CD4-positive, alpha-beta T cell treated with Interleukin-21 for 1 hour (primary cell): Measurements from ENCODE around the gene HSF5.
"Not testable (repeated sequence)": the region's sequence is repeated elsewhere in the genome, so short reads cannot be mapped to it uniquely, and the experiment has no call there.

ENCODE experiments used
- DNase-seq: peaks from one replicate; pipeline ENCODE4 v3.0.0-alpha.2; 2020

The HSF5 gene

GRCh38 chr17:58516644-58517377 is 28.6 kb upstream of the HSF5 start:
- no peak for DNase-seq

- DNase-seq: no peak
These were observed 27.1 kb upstream of the HSF5 start for GRCh38 chr17:58515286-58515685.

GRCh38 chr17:58514770-58515157 is 26.6 kb upstream of the HSF5 start:
- no peak for DNase-seq

- peak; percentile 80 for DNase-seq
These were observed 26.0 kb upstream of the HSF5 start, which contains the start of gene MTMR4 for GRCh38 chr17:58513965-58514769. Gene MTMR4 (minus strand): TSS chr17:58514638. CDS start chr17:58514407, 231 bp downstream.

- peak; percentile 31 for DNase-seq
These were observed 25.2 kb upstream of the HSF5 start for GRCh38 chr17:58513267-58513964.

DNA sequence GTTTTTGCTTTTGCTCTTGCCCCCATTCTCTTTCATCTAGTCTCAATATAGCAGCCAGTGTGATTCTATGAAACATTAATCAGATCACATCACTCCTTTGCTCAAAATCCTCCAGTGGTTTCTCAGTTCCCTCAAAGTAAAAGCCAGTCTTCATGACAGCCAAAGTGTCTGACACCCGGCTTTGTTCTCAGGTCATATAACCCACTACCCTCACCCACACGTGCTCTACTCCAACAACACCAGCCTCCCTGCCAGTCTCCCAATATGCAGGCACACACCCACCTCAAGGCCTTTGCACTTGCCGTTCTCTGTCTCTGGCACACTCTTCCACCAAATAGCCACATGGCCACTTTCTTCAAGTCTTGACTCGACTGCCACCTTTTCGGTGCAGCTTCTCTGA is 21.9 kb upstream of the HSF5 start:
- DNase-seq: no peak

GRCh38 chr17:58508341-58509067 is 20.3 kb upstream of the HSF5 start:
- no peak for DNase-seq

DNA sequence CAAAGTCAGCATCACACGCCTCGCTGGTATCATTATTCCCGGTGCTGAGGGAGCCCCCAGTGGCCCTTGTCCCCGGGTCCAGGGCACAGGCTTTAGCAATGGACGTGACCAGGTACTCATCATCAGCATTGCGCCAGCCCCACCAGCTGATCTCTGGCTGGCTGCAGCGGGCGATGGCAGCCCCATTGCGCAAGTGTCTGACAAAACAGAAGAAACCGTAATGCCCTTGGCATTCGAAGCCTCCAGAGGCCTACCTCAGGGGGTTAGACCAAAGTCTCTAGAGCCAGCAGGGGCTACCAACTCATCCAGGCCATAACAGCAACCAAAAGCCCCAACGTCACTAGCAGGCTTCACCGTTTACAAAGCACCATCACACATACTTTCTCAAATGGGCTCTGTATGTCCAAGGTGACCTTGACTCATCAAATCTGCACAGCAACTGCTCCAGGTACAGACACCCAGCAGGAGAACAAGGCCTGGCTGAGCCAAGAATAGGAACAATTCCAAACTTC is 19.0 kb upstream of the HSF5 start:
- DNase-seq: no peak

DNA sequence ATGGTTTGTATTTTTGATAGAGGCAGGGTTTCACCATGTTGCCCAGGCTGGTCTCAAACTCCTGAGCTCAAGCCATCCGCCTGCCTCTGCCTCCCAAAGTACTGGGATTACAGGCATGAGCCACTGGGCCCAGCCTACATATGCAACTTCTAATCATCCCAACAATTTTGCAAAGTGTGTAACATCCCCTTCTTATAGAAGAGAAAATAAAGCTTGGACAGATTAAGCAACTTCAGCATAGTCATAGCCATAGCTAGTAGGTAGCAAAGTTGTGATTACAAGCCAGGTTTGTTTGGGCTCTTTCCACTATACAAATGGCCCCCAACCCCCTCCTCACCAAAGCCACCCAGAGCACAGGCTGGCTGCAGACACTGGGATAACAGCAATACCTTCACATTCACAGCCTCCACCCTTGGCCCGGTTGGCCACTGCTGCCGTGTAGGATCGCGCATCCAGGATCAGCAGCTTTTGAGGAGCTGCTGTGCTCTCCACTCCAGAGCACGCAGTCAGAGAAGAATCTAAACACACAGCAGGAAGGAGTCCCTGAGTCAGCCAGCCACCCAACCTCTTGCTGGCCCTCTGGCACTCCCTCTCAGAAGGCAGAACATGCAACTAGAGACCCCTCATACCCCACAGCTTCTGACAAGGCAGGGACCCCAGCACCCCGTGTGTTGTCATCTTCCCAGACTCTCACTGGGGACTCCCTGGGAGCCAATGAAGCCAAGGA is 18.3 kb upstream of the HSF5 start:
- DNase-seq: no peak

DNA sequence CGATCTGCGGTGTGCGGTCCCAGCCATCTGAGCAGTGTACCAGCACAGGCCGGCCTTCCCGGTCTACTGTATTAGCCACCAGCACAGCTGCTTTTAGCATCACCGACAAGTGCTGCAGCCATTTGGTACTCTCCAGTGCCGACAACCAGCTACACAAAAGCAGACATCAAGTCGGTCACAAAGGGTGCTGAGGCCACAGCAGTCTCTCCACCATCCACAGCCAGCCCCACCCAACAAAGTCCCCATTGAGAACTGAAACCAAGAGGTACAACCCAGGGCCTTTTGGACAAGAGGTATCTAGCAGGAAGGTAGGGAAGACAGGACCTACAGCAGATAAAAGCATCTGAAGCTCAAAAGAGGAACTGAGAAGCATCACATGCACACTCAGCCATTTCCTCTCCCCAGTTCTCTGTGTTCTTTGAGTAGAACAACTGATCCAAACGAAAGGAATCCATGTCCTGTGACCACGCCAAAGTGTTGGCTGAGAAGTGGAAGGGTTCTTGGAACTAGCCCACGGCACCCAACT is 16.7 kb upstream of the HSF5 start:
- no peak for DNase-seq

DNA sequence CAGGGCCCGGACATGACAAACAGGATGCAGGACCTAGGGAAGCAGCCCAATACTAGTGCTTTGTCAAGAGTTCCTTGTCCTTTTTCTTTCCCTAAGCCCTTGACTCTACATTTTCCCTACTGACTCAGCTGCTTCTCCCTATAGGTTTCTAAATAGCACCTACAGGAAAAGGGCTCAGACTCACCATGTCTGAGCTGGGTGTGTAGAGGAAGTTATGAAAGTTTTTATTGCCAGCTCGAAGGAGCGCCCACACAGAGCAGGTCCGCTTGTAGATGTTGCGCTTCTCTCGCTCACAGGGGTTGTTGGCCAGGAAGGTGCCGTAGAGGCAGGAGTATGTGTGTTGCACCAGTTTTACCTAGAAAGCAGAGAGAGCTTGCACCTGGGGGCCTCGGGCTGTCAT is 15.7 kb upstream of the HSF5 start:
- no peak for DNase-seq

- DNase-seq: not testable (repeated sequence)
These were observed 14.9 kb upstream of the HSF5 start for GRCh38 chr17:58503134-58503533.

GRCh38 chr17:58501451-58501850 is 13.2 kb upstream of the HSF5 start:
- DNase-seq: no peak

GRCh38 chr17:58498177-58498828 is 10.1 kb upstream of the HSF5 start:
- no peak for DNase-seq

- DNase-seq: no peak
These were observed 5.3 kb upstream of the HSF5 start for GRCh38 chr17:58493506-58493905.

- no peak for DNase-seq
These were observed 4.3 kb upstream of the HSF5 start for GRCh38 chr17:58492238-58493121.

DNA sequence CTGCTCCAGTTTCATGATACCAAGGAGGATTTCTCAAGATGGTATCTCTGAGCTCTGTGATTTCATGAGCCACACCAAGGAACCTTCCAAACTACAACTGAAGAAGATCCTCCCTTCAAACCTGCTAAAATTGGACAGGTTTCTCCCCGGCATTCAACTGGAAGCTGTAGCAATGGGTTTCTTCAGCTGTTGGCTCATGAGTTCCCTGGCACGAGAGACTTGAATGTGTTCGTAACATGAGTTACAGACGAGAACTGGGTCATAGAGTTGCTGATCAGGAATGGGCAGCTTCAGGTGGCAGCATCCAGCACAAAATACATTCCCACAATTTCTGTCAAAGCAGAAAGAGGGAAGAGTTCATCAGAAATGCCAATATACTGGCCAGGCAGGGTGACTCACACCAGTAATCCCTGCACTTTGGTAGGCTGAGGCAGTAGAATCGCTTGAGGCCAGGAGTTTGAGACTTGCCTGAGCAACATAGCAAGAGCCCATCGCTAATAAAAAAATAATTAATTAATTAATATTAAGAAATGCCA is 3.4 kb upstream of the HSF5 start:
- no peak for DNase-seq

- no peak for DNase-seq
These were observed 251 bp upstream of the HSF5 start for GRCh38 chr17:58488428-58488890.

DNA sequence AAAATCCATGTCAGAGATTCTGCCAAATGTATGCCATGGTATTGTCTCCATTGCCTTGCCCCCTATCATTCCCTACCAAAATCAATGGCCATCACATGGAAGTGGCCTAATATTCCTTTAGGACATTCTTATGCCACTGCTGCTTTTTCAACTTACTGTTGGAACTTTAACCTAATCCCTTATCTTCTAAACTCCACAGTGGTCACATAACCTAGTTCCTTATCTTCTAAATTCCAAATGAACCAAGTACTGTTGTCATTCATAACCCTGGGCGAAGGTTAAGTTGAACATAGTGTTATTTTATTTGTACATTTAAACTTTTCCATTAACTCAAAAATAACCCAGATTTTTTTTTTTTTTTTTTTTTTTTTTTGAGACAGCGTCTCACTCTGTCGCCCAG is 3.6 kb downstream of the HSF5 start:
- no peak for DNase-seq

GRCh38 chr17:58481798-58482197 is 6.4 kb downstream of the HSF5 start:
- not testable (repeated sequence) for DNase-seq
